CD14-positive monocyte (primary cell): Measurements from ENCODE around the gene GAL3ST2. TPM values are rescaled to one million over a fixed set of nuclear protein-coding genes. Genes with fewer than 3 reads are reported as not detected.

ENCODE experiments used
- DNase-seq, 3 donors: peaks; one replicate each; pipeline ENCODE4 v3.0.0-alpha.2; 2011 to 2022
- H2AFZ ChIP-seq: 2 replicates; pipeline ENCODE4 v1.6.0; 2012; ENCODE audit warnings: mild to moderate bottlenecking, low read depth, low read length, inconsistent platforms; ENCODE audit not compliant: insufficient read depth, poor library complexity, severe bottlenecking
- H3K27ac ChIP-seq, 2 donors: 1 replicate in 1 of 2; 2 replicates in 1 of 2; pipeline ENCODE4 v1.5.1; 2012 to 2013; ENCODE audit warnings: low read length in 2 of 2, control low read depth in 1 of 2, inconsistent platforms in 1 of 2, low read depth in 1 of 2, mild to moderate bottlenecking in 1 of 2
- H3K27me3 ChIP-seq, 2 donors: one replicate each; pipeline versions ENCODE4 v1.6.0 to v1.6.1; 2011 to 2013; ENCODE audit warnings: low read length in 2 of 2; ENCODE audit not compliant: control insufficient read depth in 2 of 2, insufficient read depth in 2 of 2
- H3K36me3 ChIP-seq, 2 donors: replicated peaks in 1 of 2; 1 replicate in 1 of 2; 2 replicates in 1 of 2; pipeline versions ENCODE4 v1.5.1 to v1.6.1; 2012 to 2013; ENCODE audit warnings: low read length in 2 of 2, control low read depth in 1 of 2, inconsistent platforms in 1 of 2, mild to moderate bottlenecking in 1 of 2; ENCODE audit not compliant: insufficient read depth in 2 of 2, control insufficient read depth in 1 of 2
- H3K4me1 ChIP-seq, 2 donors: 1 replicate in 1 of 2; 2 replicates in 1 of 2; pipeline versions ENCODE4 v1.5.1 to v1.6.1; 2012 to 2013; ENCODE audit warnings: low read length in 2 of 2, control low read depth in 1 of 2, inconsistent platforms in 1 of 2, mild to moderate bottlenecking in 1 of 2, moderate library complexity in 1 of 2; ENCODE audit not compliant: insufficient read depth in 2 of 2, control insufficient read depth in 1 of 2
- H3K4me2 ChIP-seq: replicated peaks from 2 replicates; pipeline ENCODE3; 2012; ENCODE audit warnings: low read length, moderate library complexity, mild to moderate bottlenecking; ENCODE audit not compliant: poor library complexity, severe bottlenecking; ENCODE audit errors: extremely low read depth
- H3K4me3 ChIP-seq, 3 experiments: fragments of 200-600 bp in 1 of 3; sonication (generic) in 1 of 3; replicated peaks in 1 of 3; 1 replicate in 2 of 3; 2 replicates in 1 of 3; pipeline ENCODE4 v1.5.1; 2011 to 2013; ENCODE audit warnings: low read length in 3 of 3, mild to moderate bottlenecking in 3 of 3, control low read depth in 2 of 3, low read depth in 2 of 3, inconsistent platforms in 1 of 3, moderate library complexity in 1 of 3
- H3K79me2 ChIP-seq: 2 replicates; pipeline ENCODE4 v1.6.0; 2012; ENCODE audit warnings: mild to moderate bottlenecking, control low read depth, inconsistent platforms, low read length, moderate library complexity; ENCODE audit not compliant: insufficient read depth
- H3K9ac ChIP-seq: 2 replicates; pipeline ENCODE4 v1.6.0; 2017; ENCODE audit warnings: low read length, mild to moderate bottlenecking; ENCODE audit not compliant: insufficient read depth, poor library complexity, severe bottlenecking
- H3K9me3 ChIP-seq, 2 donors: replicated peaks in 1 of 2; 1 replicate in 1 of 2; 2 replicates in 1 of 2; pipeline versions ENCODE4 v1.5.1 to v1.6.1; 2012 to 2013; ENCODE audit warnings: low read length in 2 of 2, control low read depth in 1 of 2; ENCODE audit not compliant: control insufficient read depth in 1 of 2, insufficient read depth in 1 of 2
- H4K20me1 ChIP-seq: 2 replicates; pipeline ENCODE4 v1.6.0; 2012; ENCODE audit warnings: mild to moderate bottlenecking, low read length, control low read depth, moderate library complexity; ENCODE audit not compliant: insufficient read depth
- H3K27ac Mint-ChIP-seq, 7 donors: one replicate each; pipeline ENCODE4 v1.8.0; 2020; ENCODE audit warnings: mild to moderate bottlenecking in 7 of 7, mixed read lengths in 7 of 7, moderate library complexity in 6 of 7, inconsistent platforms in 2 of 7
- H3K27me3 Mint-ChIP-seq, 3 donors: one replicate each; pipeline ENCODE4 v1.8.0; 2021 to 2022; ENCODE audit warnings: low read depth in 3 of 3, mild to moderate bottlenecking in 3 of 3, mixed read lengths in 3 of 3, moderate library complexity in 3 of 3, inconsistent platforms in 1 of 3
- H3K36me3 Mint-ChIP-seq, 2 donors: one replicate each; pipeline ENCODE4 v1.8.0; 2020; ENCODE audit warnings: mixed read lengths in 2 of 2, inconsistent platforms in 1 of 2, mild to moderate bottlenecking in 1 of 2
- H3K4me1 Mint-ChIP-seq: one replicate; pipeline ENCODE4 v1.8.0; 2020; ENCODE audit warnings: mild to moderate bottlenecking, mixed read lengths
- H3K4me3 Mint-ChIP-seq, 2 donors: one replicate each; pipeline ENCODE4 v1.8.0; 2020; ENCODE audit warnings: mild to moderate bottlenecking in 2 of 2, mixed read lengths in 2 of 2, moderate library complexity in 1 of 2
- H3K9me3 Mint-ChIP-seq, 7 donors: one replicate each; pipeline ENCODE4 v1.8.0; 2020 to 2022; ENCODE audit warnings: mixed read lengths in 7 of 7, mild to moderate bottlenecking in 6 of 7, moderate library complexity in 6 of 7, inconsistent platforms in 2 of 7
- WGBS: methylation state at CpG from one replicate; pipeline ENCODE4 v1.1.5; 2013; ENCODE audit warnings: missing lambda C conversion rate; ENCODE audit not compliant: insufficient coverage; 5-methylcytosine and 5-hydroxymethylcytosine counted together
- intact Hi-C, 2 donors: fragments of 100-400 bp; cut with micrococcal nuclease; formaldehyde crosslinking; loops; one replicate each; pipeline versions ENCODE4 v1.15.0 to v1.15.1; 2023
- polyA plus RNA-seq, 3 donors: library from polyadenylated mRNA; depleted of rRNA in 1 of 3; unstranded in 2 of 3; stranded (reverse) in 1 of 3; fragments of 300-500 nt in 2 of 3; fragments of >200 nt in 1 of 3; fragmentation: Illumina TruSeq in 2 of 3; gene quantifications; 1 replicate in 2 of 3; 2 replicates in 1 of 3; pipeline ENCODE4 v1.2.3, GENCODE V29; 2012 to 2021
- TF ChIP-seq, protein P1 (sequence below): fragments of 200-600 bp; IDR thresholded peaks from one replicate; pipeline ENCODE4 v1.8.0; 2022; ENCODE audit warnings: antibody characterized with exemption, mild to moderate bottlenecking

The GAL3ST2 gene
- polyA plus RNA-seq, 3 donors = not detected

GRCh38 chr2:241753493-241753892, 23.1 kb upstream of the GAL3ST2 start:
- Histone ChIP-seq H3K9me3 (no peaks in the 10 kb centered on the region), H3K4me1 (no peaks in the 10 kb centered on the region), H3K36me3 (peaks cover 33 to 49% of the 10 kb centered on the region in 2 donors), H2AFZ (no peak overlapping the region), H3K27me3 (no peaks in the 10 kb centered on the region), H3K27ac (no peak overlapping the region), H3K4me2 (no peak overlapping the region), H3K79me2 (no peaks in the 10 kb centered on the region), H4K20me1 (no peaks in the 10 kb centered on the region), H3K4me3 (no peak overlapping the region), H3K9ac (no peak overlapping the region)
- Mint-ChIP-seq H3K4me3 (no peak overlapping the region), H3K4me1 (no peaks in the 10 kb centered on the region), H3K9me3 (peaks cover 0 to 2% (median 0%) of the 10 kb centered on the region in 7 donors), H3K36me3 (peaks cover 55 to 76% of the 10 kb centered on the region in 2 donors), H3K27ac (peak overlapping the region in 1 of 7 donors; percentile 40), H3K27me3 (no peaks in the 10 kb centered on the region)
- intact Hi-C loops = no loop called here
- no peak for DNase-seq
- WGBS = over 99% methylated on average over 17 of the region's 17 CpGs
- TF ChIP-seq, protein P1, sequence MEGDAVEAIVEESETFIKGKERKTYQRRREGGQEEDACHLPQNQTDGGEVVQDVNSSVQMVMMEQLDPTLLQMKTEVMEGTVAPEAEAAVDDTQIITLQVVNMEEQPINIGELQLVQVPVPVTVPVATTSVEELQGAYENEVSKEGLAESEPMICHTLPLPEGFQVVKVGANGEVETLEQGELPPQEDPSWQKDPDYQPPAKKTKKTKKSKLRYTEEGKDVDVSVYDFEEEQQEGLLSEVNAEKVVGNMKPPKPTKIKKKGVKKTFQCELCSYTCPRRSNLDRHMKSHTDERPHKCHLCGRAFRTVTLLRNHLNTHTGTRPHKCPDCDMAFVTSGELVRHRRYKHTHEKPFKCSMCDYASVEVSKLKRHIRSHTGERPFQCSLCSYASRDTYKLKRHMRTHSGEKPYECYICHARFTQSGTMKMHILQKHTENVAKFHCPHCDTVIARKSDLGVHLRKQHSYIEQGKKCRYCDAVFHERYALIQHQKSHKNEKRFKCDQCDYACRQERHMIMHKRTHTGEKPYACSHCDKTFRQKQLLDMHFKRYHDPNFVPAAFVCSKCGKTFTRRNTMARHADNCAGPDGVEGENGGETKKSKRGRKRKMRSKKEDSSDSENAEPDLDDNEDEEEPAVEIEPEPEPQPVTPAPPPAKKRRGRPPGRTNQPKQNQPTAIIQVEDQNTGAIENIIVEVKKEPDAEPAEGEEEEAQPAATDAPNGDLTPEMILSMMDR = no peak

GRCh38 chr2:241754042-241754441, 22.6 kb upstream of the GAL3ST2 start:
- Histone ChIP-seq H4K20me1 (no peaks in the 10 kb centered on the region), H3K79me2 (no peaks in the 10 kb centered on the region), H2AFZ (no peak overlapping the region), H3K4me1 (no peaks in the 10 kb centered on the region), H3K4me2 (no peak overlapping the region), H3K9me3 (no peaks in the 10 kb centered on the region), H3K36me3 (peaks cover 29 to 49% of the 10 kb centered on the region in 2 donors), H3K27me3 (no peaks in the 10 kb centered on the region), H3K27ac (no peak overlapping the region), H3K9ac (no peak overlapping the region), H3K4me3 (no peak overlapping the region)
- Mint-ChIP-seq H3K4me1 (no peaks in the 10 kb centered on the region), H3K27ac (peak overlapping the region in 4 of 7 donors; percentile 3 to 62 (median 20)), H3K4me3 (no peak overlapping the region), H3K9me3 (peaks cover 0 to 2% (median 0%) of the 10 kb centered on the region in 7 donors), H3K27me3 (no peaks in the 10 kb centered on the region), H3K36me3 (peaks cover 54 to 75% of the 10 kb centered on the region in 2 donors)
- DNase-seq = no peak
- TF ChIP-seq, protein P1 = no peak
- WGBS = 98% methylated on average over 20 of the region's 20 CpGs
- intact Hi-C loops = no loop called here
